Inferior parietal cortex (tissue), 1 donor: Measurements from ENCODE around the gene MBP.

Experiments
- DNase-seq: peaks from one replicate; pipeline ENCODE4 v3.0.0-alpha.2; 2016; ENCODE audit errors: extremely low spot score

MBP gene

DNA sequence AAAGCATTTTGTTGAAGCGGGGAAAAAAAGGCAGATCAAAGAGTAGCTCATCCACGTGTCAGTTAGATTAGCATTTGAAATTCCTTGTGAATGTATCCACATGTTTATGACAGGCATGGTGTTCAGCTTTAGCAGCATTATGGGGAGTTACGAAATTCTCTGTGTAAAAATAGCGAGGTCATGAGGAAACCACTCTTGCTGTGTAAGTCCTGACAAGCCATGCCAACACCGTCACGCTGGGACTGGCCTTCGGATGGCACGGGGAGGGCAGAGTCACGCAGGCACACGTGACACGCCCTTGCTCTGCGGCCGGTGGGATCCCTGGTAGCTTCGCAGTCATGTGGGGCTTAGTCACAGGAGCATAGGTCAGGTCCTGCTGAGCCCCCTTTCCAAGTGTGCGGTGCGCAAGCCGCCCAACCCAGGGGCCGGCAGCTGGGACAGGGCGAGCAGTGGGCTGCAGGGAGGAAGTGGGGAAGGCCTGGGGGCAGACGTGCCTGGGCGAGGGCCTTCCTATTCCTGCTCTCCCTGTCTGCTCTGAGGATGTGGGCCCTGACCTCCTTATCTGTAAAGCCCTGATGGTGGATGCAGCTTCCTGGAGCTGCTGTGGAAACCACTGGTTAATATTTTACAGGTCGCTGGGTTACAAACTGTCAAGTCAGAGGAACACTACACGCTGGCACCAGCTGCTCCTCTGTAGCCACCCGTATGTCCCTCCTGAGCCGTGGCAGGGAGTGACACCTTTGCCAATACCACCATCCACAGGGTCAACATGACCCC lies 18.0 kb downstream of the MBP start:
- DNase-seq = peak; percentile 39

GRCh38 chr18:77114152-77114414 lies 18.5 kb downstream of the MBP start:
- DNase-seq = no peak

DNA sequence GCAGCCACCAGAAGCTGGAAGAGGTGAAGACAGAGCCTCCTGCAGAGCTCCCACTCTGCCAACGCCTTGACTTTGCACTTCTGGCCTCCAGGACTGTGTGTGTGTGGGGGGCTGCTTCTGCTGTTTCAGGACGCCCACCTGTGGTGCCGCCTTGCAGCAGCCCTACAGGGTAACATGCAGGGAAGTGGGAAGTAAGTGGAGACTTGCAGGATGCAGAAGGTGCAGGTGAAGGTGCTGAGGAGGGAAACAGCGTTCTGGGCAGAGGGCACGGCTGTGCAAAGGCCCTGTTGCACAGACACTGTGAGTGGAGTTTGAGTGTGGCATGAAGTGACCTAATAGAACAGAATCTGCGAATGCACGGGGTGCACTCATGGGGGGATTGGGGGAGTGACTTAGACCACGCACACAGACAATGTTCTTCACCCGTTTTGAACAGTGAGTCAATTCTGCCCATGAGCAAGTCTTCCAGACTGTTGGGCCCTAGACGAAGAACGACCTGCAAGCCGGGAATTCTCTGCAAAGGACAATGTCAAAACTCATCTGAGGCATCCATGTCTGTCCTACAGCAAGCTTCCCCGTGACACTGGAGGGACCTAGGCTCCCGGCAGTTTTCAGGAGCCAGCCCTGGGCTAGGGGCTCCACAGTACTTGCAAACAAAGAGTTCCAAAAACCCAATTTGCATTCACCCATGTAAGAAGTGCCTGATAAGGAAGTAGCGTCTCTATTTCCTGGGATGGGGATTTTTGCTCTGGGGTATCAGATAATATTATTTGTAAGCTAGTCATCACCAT lies 19.0 kb downstream of the MBP start:
- DNase-seq = no peak

- DNase-seq = no peak
Observed at GRCh38 chr18:77112747-77113092, 19.9 kb downstream of the MBP start.

- DNase-seq = no peak
Observed at GRCh38 chr18:77111951-77112746, 20.4 kb downstream of the MBP start.

DNA sequence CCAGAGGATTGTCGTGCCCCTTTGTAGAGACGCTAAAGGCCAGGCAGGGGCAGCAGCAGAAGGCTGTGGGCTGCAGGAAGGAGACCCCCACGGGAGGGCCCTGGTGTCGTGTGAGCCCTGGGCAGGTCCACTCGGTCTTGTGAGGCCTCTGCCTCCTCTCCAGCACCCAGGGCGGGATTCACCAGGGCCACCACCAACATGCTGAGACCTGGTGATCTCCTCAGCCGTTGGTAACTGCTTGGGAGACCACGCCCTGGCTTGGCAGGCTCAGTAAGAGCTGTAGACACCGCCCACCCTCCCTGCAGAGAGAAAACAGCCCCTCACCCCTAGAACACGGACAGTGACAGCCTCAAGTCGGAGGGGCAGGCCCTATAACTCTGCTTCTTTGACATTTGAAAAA lies 21.1 kb downstream of the MBP start:
- DNase-seq = no peak

- no peak for DNase-seq
Observed at GRCh38 chr18:77110936-77111335, 21.6 kb downstream of the MBP start.

- DNase-seq = no peak
Observed at GRCh38 chr18:77110400-77110799, 22.2 kb downstream of the MBP start.

GRCh38 chr18:77109648-77110019 lies 22.9 kb downstream of the MBP start:
- DNase-seq = no peak

DNA sequence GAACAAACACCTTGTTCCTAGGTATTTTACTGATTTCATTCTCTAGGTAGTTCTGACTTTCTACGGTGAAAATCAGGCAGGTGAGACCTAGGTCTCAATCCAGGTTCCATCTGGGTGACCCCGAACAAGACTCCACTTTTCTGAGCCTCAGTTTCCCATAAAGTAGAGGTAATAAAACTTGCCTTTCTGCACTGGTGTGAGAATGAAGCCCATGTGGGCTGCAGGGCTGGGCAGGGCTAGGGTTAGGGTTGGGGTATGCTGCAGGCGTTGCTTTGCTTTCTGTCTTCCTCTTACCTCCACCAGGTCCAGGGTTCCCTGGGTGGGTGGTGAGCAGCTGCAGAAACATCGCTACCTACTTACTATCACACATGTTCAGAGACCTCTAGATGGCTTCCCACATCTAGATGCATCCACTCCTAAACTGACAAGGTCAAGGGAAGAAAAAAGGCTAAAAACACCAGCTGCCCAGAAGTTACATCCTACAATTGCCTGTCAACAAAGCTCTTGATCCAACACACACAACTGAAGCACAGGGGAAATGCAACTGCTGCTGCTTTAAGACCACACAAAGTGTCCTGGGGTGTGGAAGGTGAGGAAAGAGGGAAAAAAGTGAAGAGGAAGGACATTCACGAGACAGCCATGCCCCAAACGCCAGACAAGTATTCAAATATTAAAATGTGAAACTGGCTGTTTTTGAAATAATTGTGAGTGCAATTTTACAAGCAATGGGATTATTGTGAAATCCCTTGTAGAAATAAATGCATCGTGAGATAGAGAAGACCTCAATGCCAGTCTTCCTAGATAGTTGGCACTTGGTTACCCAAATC lies 23.5 kb downstream of the MBP start:
- DNase-seq = no peak

DNA sequence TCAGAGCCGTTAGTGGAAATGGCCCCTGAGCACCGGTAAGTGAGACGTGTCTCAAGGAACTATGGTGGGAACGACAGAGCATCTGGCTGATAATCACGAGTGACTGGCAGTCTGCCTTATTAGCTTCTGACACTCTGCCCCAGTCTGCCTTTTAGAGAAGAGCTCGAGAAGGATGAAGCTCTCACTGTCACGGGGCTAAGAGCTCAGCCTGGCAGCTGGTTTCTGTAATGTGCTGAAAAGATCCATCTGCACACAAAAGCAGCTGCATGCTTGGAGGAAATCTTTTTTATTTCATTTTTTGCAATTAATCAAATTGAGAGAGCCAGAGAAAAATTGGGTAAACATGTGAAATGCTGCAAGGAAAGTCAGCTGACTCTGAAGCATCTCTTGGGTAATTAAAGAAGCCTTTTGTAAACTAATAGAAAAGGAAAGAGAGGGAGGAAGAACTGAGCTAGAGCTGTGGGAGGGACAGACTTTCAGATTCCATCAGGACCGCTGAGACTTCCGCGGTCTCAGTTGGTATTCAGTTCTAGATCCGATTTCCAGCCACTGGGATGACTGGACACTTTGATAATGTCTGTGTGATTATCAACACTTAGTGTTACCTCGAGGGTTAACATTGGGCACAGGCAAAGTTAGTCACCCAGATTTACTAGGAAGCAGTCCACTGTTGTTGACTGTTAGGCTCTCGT lies 24.4 kb downstream of the MBP start:
- peak; percentile 51 for DNase-seq

- DNase-seq = no peak
Observed at GRCh38 chr18:77107292-77107691, 25.3 kb downstream of the MBP start.

GRCh38 chr18:77106331-77106730 lies 26.3 kb downstream of the MBP start:
- DNase-seq = no peak

- DNase-seq = no peak
Observed at GRCh38 chr18:77105680-77106079, 26.9 kb downstream of the MBP start.

- DNase-seq = no peak
Observed at GRCh38 chr18:77105028-77105427, 27.6 kb downstream of the MBP start.

GRCh38 chr18:77103991-77104531 lies 28.5 kb downstream of the MBP start:
- DNase-seq = no peak

DNA sequence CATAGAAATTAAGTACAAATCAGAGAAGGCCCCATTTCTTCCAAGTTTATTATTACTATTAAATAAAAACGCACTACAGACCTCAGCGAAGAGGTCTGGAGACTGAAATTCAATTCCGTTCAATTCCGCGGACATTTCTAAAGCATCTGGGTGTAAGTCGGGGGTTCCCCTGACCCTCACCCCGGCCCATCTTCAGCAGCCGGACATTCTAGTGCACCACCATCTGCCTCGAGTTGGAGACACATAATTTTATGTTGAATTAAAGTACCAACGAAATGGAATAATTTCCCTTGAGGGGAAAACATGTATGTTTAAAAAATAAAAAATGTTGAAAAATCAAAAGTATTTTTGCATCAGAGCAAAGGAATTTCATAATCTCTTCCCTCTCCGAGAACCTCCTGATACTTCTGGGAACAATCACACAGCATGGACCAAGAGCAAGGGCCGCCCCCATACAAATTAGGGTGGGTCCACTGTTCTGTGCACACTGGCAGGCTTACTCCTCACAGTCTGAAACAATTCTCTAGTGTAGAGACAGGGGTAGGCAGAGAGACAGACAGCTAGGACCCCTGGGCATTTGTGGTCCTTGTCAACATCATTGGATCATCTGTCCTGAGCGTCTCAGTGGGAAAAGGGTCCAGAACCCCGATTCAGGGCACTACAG lies 29.3 kb downstream of the MBP start:
- no peak for DNase-seq

- no peak for DNase-seq
Observed at GRCh38 chr18:77102259-77103040, 30.1 kb downstream of the MBP start.

DNA sequence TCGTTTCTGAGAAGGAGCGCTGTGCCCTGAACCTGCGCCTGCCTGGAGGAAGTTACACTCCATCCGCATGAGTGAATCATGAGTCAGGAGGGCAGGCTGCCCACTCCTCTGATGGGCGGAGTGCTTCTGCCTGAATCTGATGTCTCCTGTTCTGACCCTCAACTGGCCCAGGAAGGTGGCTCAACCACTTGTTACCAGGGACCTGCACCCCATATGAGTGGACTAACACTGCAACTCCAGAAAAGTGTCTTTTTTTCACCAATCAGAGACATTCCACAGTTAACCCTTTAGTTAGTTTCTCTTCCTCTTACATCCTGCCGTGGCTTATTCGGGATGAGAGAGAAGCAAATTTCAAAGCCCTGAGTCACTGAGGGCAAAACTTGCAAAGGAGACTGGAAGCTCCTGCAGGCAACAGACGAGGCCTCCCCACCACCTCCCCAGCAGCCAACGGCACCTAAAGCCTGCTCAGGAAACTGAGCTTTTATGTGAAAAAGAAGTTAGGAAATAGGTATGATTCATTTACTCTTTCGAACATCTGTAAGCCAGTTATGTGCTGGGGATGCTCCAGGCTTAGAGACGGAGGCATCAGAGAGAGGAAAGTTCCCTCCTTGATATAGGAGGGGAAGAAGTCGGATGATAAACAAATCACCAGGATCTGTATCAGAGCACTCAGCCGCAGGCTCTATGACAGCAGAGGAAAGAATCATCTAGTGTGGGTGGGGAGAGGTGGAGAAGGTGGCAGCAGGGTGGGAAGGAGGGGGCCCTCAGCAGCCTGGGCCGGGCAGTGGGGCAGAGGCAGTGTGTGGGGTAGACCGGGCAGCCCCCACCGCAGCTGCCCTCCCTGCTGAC lies 30.9 kb downstream of the MBP start:
- DNase-seq = no peak
